NCI-H2196 (cell line): ENCODE data around the gene TCF7L2.

ENCODE experiments used
- DNase-seq: peaks from one replicate; lab custom pipeline; 2025; ENCODE audit not compliant: unreplicated experiment; lab: John Stamatoyannopoulos, UW

The TCF7L2 gene

GRCh38 chr10:112963835-112964234 is 13.8 kb downstream of the TCF7L2 start:
- no peak for DNase-seq

- DNase-seq, result no peak
These were observed 14.4 kb downstream of the TCF7L2 start for GRCh38 chr10:112964482-112964881.

DNA sequence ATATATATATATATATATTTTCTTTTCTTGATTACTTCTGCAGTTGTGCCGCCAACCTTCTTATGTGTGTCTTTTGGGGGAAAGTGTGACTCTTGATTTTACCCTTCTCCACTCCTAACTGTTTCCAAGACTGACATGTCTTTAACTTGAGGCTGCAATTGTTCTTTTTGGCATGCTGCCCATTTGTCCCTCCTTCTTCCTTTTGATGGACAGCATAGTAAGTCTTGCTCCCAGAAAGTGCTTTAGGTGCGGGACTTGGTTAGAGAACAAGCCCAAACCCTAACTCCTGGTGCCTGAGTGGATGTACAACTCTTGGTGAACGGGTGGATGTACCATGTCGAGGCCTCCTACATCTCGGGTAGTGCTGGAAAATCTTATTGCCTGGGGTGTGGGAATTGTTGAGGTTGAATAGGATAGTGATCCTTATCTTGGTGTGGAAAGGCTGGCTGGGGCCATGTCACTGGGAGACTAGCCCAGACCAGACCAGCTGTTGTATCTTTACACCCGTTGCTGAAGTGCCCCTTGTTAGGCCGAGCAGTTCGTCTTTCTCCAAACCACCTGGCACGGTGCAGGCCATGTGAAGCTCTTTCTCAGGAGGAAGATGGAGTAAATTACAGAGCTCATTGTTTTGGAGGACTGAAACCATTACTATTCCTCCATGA is 16.3 kb downstream of the TCF7L2 start:
- peak; percentile 43 for DNase-seq

- DNase-seq, result no peak
These were observed 17.2 kb downstream of the TCF7L2 start for GRCh38 chr10:112967200-112967599.

DNA sequence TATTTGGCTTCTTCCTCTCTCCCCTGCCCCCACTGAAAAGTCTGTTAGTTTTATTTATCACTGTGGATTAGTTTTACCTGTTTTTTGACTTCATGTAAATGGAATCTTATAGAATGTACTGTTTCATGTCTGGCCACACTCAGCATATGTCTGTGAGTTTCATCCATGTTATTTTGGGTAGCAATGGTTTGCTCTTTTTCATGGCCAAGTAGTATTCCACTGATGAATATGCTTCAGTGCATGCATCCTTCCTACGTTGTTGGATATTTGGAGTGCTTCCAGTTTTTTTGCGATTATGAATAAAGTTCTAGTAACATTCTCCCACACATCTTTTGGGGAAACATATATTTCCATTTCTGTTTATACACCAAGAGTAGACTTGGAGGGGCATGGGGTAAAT is 19.1 kb downstream of the TCF7L2 start:
- DNase-seq, result no peak

DNA sequence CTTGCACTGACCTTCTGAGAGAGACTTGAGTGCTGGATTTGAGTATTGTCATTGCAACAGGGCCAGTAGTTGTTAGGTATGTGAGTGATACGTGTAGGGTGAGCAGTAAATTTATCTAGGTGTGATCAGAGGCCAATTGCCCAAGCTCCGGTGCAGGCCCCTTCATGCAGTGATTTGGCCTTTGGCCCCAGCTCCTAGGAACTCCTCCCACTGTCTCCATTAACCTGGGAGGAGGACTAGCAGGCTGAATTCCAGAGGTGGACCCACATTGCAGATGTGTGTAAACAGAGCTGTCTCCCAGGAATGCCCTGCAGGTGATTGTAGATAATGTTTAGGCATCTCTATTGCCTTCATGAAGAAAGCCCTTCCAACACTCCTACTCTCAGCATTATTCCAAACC is 19.5 kb downstream of the TCF7L2 start:
- DNase-seq, result no peak

DNA sequence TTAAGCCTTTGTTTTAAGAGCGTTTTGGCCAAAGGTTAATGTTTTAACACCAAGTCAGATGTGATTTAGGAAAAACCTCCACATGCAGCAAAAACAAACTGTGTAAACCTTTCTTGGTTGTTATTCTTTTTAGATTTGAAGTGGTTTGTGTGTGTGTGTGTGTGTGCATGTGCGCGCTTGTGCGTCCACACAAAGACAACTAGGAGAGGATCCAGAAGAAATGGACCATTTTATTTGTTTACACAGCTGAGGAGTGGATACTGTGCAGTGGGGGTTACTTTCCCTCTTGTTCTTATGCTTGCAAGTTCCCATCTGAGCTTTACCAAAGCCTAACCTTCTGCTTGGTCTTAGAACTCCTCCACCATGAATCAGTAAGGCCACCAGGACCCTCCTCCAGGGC is 20.0 kb downstream of the TCF7L2 start:
- DNase-seq, result no peak

GRCh38 chr10:112972606-112973005 is 22.6 kb downstream of the TCF7L2 start:
- DNase-seq, result no peak

DNA sequence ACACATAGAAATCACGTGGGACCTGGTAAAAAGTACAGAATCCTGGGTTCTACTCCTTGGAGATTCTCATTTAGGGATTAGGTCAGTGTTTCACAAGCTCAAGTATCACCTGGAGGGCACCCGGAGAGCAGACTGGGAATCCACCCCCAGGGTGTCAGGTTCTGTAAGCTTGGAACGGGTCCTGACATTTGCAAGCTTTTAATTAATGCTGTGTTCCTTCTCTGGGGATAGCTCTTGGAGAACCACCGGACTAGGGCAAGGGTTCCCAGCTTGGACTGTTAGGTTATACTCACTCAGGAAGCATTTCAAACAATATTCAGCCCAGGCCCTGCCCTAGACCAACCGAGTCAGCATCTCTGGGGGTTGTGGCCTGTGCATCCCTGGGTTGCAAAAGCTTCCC is 23.0 kb downstream of the TCF7L2 start:
- no peak for DNase-seq

DNA sequence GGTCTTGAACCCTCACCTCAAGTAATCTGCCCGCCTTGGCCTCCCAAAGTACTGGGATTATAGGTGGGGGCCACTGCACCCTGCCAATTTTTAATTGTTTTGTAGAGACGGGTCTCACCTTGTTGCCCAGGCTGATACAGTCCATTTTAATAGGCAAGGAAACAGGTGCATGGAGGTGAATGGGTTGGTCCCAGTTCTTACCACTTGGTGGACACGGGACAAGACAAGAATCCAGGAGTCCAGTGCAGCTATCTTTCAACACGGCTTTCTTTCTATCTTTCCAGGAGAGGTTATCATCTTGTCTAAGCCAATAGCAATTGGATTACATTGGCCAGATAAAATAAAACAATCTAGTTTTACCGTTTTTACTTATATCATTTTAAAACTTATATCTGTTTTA is 23.8 kb downstream of the TCF7L2 start:
- DNase-seq, result no peak

GRCh38 chr10:112977426-112977898 is 27.4 kb downstream of the TCF7L2 start:
- DNase-seq, result no peak

DNA sequence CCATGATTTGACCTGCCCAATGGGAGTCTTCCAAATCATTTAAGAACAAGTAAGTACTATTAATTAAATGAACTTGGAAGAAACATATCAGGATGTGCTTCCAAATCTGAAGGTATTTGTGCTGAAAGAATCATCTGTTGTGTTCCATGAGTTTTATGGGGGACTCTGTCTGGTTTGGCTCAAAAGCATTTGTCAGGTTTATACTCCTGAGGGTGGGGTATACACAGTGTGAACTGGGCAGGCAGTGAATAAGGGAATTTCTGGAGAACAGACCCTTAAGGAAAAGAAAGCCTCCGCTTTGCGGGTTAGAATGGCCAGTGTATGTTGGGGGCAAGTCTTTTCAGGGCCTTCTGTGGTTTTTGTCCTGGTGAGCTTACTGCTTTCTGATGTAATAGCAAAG is 29.9 kb downstream of the TCF7L2 start:
- DNase-seq, result no peak

DNA sequence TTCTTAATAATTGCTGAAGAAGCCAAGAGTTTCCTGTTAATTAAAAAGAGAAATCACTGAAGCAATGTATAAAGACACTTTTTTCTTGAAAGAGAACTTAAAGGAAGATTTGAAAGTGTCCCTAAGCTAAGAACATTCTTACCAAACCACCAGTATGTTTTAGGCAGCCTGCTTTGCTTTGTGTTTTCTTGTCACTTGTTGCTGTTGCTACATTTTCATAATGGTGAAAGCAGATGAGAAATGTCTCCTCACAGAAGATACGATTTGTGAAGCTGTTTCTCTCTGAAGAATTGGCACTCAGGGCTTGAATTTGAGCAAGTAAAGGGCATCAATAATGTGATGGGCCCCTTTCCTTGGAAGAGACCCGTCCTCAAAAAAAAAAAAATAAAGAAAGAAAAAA is 30.9 kb downstream of the TCF7L2 start:
- DNase-seq, result no peak

DNA sequence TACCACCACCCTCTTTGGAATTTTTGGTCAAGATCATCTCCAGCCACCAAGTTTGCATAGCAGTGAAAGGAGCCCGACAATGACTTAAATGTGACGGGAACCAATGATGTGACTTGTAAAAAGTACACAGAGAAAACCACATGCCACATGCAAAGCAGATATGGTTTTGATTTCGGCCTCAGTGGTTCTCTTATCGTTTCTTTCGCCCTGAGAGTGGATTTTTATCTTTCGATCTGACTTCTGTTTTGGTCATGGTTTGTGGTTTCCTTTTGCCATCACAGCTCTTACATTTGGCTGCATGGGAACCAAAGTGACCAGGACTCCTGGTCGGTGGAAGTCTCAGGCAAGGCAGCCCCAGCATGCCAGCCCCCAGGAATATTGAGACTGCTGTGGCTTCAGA is 31.5 kb downstream of the TCF7L2 start:
- no peak for DNase-seq

- DNase-seq, result no peak
These were observed 33.5 kb downstream of the TCF7L2 start for GRCh38 chr10:112983444-112984056.

GRCh38 chr10:112984756-112985155 is 34.7 kb downstream of the TCF7L2 start:
- no peak for DNase-seq

DNA sequence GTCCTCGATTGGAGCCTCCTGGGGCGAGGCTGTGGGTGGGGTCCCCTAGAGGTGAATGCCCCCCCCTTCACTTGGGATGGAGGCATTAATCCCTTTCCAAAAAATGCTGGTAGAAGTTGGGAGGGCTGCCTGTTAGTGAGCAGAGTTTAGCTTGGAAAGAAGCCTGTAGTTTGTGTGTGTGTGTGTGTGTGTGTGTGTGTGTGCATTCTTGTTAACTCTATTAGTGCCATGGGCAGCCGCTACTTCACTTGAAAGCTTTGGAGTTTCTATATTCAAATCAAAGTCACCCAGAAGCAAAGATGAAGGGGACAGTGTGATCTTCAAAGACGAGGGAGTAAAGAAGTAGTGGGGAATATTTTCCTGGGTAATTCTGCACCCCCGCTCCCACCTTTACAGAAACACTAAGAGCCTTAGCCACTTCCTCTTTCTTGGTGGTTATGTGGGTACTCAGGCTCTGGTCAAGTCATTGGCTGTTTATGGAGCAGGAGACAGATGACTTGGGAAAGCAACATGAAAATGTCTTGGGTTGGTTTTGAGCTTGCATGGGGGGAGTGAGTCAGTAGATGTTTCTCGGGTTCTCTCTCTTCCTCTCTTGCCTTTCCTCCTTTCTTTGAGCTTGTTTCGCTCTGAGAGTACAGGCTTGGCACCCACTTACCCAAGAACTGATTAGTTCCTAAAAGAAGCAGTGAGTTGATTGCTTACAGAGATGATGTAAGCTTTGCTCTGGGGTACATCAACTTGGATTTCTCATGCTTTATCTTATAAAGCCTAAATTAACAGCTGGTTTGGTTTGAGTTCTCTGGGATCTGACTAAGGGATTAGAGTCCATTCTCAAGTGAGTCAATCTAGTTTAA is 35.9 kb downstream of the TCF7L2 start:
- no peak for DNase-seq

GRCh38 chr10:112986544-112987190 is 36.6 kb downstream of the TCF7L2 start:
- DNase-seq, result no peak

DNA sequence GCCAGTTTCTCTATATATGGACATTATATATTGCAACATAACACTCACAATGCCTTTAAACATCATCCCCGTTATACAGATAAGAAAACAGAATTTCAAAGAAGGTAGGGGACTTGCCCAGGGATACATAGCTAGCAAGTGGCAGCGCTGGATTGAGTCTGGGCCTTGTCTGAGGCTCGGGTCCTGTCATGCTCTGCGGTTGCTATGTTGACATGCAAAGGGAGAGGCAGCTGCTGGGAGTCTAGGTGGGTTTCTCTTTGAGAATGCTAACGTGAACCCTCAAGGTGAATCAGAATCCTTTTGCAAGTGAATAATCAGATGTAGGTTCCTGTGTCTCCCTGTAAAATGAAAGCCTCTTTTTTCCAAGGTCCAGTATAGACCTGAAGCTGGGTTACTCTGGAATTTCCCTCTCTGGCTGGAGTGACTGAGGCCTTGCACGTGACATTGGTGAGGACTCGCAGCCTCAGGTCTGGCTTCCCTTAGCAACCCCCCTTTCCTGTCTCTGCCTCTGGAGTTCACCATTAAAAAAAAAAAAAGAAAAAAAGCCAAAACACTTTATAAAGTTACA is 38.9 kb downstream of the TCF7L2 start:
- DNase-seq, result no peak

DNA sequence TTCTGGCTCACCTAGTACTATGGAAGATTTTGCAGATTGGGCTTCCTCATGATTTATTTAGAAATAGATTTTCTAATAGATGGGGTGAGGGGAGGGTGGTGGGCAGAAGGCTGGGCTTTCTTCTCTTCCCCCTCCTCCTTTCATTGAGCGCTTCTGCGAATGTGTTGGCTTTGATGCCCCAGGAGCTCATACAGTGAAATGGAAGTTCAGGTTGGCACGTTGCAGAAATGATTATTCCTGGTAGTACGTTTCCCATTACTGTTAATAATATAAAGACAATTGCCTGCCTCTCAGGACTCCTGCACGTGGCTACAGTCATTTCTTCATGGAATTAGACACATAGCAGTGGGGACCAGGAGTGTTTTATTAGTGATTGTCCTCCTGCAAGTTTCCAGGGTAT is 39.8 kb downstream of the TCF7L2 start:
- no peak for DNase-seq

- no peak for DNase-seq
These were observed 40.2 kb downstream of the TCF7L2 start for GRCh38 chr10:112990271-112990670.
